Measurements from ENCODE around the gene PCSK6. TPM values are rescaled to one million over a fixed set of nuclear protein-coding genes. Genes with fewer than 3 reads are reported as not detected.

The PCSK6 gene
- total RNA-seq, 1 donor from 2014 or later = 3.7 TPM

DNA sequence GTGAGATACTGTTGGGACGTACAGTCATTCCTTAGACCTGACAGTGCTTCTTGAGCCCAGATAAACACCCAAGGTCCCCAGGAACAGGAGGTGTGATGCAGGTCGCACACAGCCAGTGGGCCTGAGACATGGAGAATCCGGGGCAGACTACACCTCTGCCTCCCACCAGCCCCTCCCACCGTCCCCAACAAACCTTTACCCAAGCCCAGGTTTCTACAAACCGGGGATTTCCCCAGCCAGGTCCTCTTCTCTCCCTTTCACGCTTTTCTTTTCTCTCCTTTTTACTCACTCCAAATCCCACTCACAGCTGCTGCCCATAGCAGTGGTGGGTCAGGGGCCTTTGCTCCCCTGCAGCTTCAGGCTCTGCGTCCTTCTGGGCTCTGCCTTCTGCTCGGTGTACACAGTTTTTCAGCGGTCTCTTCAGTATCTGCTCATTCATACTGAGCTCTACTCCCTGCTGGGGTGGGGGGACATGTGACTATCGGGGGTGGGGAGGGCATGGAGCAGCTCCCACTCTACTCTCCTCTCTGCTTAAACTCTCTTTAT, 4.8 kb upstream of the PCSK6 start:
- no peak for DNase-seq (ENCODE audit: low read depth)
- TF ChIP-seq, protein P1, sequence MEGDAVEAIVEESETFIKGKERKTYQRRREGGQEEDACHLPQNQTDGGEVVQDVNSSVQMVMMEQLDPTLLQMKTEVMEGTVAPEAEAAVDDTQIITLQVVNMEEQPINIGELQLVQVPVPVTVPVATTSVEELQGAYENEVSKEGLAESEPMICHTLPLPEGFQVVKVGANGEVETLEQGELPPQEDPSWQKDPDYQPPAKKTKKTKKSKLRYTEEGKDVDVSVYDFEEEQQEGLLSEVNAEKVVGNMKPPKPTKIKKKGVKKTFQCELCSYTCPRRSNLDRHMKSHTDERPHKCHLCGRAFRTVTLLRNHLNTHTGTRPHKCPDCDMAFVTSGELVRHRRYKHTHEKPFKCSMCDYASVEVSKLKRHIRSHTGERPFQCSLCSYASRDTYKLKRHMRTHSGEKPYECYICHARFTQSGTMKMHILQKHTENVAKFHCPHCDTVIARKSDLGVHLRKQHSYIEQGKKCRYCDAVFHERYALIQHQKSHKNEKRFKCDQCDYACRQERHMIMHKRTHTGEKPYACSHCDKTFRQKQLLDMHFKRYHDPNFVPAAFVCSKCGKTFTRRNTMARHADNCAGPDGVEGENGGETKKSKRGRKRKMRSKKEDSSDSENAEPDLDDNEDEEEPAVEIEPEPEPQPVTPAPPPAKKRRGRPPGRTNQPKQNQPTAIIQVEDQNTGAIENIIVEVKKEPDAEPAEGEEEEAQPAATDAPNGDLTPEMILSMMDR (conservative IDR thresholded peaks at IDR 0.05; ENCODE audit: low read depth, low read length) = no peak
- H3K4me3 ChIP-seq (ENCODE audit: low read depth, low read length) = no peak overlapping the region

DNA sequence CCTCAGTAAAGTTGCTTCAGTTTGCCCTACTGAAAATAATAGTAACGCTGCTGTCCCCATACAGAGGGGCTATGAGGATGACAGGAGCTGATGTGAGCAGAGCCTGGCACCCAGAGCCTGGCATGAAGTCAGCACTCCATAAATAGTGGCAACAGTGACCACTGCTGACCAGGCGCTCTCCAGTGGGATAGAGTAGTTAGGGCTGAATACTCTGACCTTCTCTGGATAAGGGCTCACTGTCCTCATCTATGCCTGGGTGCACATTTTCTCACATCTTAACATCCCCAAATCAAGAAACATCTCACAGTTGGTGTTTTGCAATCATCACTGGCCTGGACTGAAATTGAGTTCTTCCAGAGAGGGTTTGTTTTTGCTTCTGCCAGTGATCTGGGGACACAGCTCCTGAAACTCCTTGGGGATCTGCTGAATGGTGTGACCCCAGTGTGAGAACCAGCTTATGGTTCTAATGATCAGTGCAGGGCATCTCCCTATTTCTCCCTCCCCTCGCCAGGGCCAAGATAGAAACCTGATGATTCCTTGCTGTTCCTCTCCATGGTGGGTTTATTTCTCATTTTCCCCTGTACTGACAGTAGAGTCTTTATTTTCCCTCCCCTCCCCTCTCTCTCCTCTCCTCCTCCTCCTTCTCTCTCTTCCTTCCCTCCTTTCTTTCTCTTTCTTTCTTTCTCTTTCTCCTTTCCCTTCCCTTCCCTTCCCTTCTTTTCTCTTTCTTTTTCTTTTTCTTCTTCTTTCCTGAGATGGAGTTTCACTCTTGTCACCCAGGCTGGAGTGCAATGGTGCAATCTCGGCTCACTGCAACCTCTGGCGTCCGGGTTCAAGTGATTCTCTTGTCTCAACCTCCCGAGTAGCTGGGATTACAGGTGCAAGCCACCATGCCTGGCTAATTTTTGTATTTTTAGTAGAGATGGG, 3.5 kb upstream of the PCSK6 start:
- H3K4me3 ChIP-seq (ENCODE audit: low read depth, low read length) = no peak overlapping the region
- TF ChIP-seq, protein P1 (conservative IDR thresholded peaks at IDR 0.05; ENCODE audit: low read depth, low read length) = no peak
- DNase-seq (ENCODE audit: low read depth) = no peak

DNA sequence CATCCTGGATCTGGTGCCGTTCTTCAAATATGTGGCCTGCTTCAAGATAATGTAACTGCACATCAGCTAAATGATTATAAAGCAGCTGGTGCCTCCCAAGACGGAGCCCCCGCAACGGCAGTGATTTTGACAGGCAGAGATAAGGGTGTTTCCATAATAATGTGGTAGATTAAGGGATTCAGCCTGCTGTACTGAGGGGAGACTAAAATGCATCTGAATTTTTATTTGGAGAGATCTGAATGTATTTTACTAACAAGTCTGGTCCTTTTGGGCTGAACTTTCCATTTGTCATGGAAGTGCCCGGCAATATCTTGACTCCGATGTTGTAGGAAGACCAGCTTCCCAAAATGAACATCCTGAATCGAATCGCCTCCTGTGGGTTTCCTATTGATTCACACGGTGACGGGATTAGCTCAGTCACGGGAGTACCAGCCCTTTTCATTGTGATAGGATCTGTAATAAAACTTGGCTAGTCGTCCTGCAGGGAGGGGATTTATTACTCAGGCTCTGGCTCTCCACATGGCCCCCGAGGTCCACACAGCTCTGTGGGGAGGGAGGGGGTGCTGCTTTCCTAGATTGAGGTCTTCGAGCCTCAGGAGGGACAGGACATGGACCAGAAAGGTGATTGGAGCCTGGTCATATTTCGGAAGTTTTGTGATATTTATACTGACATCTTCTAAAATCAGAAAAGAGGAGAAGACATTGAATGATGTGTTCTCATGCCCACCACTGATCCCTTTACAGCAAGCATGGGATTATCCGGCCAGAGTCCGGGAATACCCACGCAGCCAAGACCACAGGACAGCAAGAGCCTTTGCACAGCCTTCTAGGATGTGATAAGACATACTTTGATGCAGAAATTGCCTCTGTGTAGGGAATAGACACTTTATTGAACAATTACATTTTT, 2.5 kb upstream of the PCSK6 start:
- no peak overlapping the region for H3K4me3 ChIP-seq (ENCODE audit: low read depth, low read length)
- no peak for DNase-seq (ENCODE audit: low read depth)
- TF ChIP-seq, protein P1 (conservative IDR thresholded peaks at IDR 0.05; ENCODE audit: low read depth, low read length) = no peak

DNA sequence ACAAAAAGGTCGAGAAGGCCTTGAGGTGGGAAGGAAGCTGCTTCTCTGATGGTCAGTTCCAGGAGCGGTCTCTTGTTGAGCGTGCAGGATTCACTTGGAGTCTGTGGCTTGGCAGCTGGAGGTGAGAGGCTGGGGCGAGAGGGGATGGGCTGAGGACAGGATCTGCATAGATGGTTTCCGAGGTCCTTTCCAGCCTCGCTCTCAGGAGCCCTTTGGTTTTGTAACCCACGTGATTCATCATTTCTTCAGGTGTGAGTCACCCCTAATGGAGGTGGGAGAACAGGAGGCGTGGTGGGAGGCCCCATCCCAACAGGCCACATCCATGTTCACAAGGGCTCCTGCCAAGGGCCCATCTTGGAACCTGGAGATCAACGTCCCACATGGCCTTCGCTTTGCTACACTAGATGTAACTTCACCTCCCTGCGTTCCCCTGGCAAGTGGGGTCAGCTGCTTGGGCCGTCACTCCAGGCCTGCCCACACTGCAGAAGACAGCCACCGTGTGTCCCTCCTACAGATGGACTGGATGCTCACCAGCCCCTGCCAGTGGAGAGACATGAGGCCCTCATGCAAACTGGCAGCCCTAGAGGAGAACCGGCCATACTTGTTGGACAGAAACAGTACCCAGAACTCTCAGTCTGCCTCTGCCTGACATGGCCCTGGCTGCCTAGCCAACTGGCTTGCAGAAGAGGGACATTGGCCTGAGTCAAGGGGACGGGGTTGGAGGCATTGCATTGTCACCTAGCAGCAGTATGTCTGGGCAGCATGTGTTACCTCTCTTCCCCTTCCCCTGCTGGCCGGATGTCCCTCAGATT, 1.6 kb upstream of the PCSK6 start:
- H3K4me3 ChIP-seq (ENCODE audit: low read depth, low read length) = no peak overlapping the region
- DNase-seq (ENCODE audit: low read depth) = no peak
- TF ChIP-seq, protein P1 (conservative IDR thresholded peaks at IDR 0.05; ENCODE audit: low read depth, low read length) = no peak

GRCh38 chr15:101490408-101490891, 943 bp upstream of the PCSK6 start:
- no peak for DNase-seq (ENCODE audit: low read depth)
- TF ChIP-seq, protein P1 (conservative IDR thresholded peaks at IDR 0.05; ENCODE audit: low read depth, low read length) = no peak
- H3K4me3 ChIP-seq (ENCODE audit: low read depth, low read length) = no peak overlapping the region

DNA sequence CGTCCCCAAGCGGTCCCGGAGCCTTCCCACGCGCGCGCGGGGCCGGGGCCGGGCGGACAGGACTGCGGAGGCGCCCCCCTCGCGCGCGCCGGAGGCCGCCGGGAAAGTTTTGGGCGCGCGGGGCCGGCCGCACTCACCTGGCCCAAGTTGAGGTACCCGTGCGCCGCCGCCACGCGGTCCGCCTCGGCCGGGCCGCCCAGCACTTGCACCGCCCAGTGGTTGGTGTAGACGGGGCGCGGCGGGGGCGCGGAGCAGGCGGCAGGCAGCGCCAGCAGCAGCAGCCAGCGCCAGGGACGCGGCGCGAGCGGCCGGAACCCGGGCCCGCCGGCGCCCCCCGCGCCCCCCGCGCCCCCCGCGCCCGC, 289 bp downstream of the PCSK6 start:
- no peak overlapping the region for H3K4me3 ChIP-seq (ENCODE audit: low read depth, low read length)
- DNase-seq (ENCODE audit: low read depth) = no peak
- TF ChIP-seq, protein P1 (conservative IDR thresholded peaks at IDR 0.05; ENCODE audit: low read depth, low read length) = no peak
